Suppressor macrophage treated with lipopolysaccharide for 4 hours (primary cell): ENCODE results near the gene SSH2.
"Not testable (repeated sequence)": the region's sequence is repeated elsewhere in the genome, so short reads cannot be mapped to it uniquely, and the experiment has no call there.

Experiments used
- DNase-seq: peaks from one replicate; pipeline ENCODE4 v3.0.0-alpha.2; 2020

The SSH2 gene

DNA sequence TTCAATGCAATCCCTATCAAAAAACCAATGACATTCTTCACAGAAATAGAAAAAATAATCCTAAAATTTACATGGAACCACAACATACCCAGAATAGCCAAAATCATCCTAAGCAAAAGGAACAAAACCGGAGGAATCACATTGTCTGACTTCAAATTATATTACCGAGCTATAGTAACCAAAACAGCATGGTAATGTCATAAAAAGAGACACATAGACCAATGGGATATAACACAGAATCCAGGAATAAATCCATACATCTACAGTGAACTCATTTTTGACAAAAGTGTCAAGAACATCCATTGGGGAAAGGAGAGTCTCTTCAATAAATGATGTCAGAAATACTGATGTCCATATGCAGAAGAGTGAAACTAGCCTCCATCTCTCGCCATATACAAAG lies 201.5 kb downstream of the SSH2 start:
- no peak for DNase-seq

DNA sequence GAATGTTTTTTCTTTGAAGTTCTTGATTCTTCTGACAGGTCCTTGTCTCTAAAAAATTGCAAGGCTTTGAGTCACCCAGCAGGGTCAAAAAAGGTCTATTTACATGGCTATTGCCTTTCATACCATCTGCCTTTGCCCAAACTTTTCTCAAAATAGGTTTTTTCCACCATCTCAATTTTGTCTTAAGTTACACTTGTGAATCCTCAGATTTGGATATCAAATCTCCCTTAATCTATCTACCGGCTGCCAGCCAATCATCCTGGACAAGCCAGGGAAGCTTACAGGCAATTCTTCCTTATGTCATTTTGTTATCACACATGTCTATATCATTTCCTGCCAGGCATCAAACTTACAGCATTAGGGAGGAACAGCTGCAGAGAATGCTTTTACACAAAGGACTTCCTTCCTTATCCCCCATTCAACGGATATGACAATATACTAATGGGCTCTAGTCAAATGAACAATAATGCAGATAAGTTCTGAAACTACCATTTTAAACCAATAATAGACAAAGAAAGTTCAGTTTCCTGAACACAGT lies 203.2 kb downstream of the SSH2 start:
- peak; percentile 65 for DNase-seq

GRCh38 chr17:29725408-29725807 lies 204.6 kb downstream of the SSH2 start:
- not testable (repeated sequence) for DNase-seq

- peak; percentile 56 for DNase-seq
Measured at GRCh38 chr17:29723278-29724047, 206.6 kb downstream of the SSH2 start.

GRCh38 chr17:29722411-29723198 lies 207.4 kb downstream of the SSH2 start:
- DNase-seq, result peak; percentile 95

DNA sequence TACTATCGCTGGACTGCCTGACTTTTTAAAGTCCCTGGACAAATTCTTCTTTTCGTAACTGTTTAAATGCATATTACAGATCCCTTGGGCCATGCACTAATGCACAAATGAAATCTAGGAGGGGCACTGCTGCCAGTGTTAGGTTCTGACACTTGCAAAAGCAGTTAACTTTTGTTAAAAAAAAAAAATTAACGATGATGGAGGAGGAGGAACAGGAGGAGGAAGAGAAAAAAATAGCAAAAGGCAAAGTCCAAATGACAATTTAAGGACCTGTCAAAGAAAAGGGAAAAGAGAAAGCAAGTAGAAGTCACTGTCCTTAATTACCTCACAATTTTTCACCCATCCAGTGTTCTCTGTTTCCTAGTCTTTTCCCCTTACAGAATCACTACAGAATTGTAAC lies 209.5 kb downstream of the SSH2 start:
- DNase-seq, result peak; percentile 38

DNA sequence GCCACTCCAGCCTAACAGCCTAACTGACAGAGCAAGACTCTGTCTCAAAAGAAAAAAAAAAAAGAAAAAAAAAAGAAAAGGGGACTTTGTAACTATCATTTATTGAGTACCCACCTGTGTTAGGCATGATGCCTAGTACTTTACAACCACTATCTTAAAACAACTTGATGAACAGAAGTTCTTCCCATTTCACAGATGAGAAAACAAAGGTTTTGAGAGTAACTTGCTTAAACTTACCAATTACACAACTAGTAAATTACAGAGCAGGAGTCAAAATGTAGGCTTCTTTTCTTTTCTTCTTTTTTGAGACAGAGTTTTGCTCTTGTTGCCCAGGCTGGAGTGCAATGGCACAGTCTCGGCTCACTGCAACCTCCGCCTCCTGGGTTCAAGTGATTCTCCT lies 210.6 kb downstream of the SSH2 start:
- no peak for DNase-seq

DNA sequence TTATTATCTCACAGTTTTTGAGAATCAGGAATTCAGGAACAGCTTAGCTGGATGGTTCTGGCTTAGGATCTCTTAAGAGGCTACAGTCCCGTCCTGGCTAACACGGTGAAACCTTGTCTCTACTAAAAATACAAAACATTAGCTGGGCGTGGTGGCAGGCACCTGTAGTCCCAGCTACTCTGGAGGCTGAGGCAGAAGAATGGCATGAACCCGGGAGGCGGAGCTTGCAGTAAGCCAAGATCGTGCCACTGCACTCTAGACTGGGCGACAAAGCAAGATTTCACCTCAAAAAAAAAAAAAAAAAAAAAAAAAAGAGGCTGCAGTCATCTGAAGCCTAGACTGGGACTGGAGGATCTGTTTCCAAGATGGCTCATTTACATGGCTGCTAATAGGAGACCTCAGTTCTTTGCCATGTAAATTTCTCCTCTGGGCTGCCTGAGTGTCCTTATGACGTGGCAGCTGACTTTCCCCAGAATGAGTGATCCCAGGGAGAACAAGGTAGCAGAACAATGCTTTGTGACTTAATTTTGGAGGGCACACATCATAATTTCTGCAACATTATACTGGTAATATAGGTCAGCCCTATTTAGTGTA lies 211.5 kb downstream of the SSH2 start:
- no peak for DNase-seq

DNA sequence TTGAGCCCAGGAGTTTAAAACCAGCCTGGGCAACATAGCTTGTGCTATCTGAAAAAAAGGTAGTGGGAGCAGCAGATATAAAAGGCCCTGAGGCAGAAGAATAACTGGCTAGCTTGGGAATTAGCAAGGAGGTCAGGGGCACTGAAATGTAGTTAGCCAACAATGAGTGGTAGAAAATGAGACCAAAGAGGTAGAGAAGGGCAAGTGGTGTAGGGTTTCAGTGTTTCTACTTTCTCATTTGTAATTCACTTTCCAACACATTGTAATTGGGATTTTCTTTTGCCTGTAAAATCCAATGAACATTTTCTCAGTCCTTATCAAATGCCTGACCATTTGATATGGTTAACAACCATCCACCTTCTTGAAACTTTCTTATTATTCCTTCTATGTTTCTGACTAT lies 212.2 kb downstream of the SSH2 start:
- no peak for DNase-seq

DNA sequence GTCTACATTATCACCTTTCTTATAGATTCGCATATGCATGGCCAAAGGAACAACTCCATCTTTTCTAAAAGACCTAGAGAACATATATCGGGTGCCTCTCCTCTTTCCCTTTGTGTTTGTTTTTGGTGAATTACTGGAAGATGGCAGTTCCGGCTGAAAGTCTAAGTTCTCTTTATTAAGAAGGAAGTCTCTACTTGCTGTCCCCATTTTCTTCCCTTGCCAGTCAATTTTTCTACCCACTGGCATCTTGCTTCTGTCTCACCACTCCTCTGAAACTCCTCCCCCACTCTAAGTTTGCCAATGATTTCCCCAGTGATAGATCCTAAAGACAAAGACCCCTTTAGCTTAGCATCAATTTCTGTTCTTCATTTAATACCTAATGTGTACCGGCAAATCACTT lies 213.5 kb downstream of the SSH2 start:
- peak; percentile 43 for DNase-seq

DNA sequence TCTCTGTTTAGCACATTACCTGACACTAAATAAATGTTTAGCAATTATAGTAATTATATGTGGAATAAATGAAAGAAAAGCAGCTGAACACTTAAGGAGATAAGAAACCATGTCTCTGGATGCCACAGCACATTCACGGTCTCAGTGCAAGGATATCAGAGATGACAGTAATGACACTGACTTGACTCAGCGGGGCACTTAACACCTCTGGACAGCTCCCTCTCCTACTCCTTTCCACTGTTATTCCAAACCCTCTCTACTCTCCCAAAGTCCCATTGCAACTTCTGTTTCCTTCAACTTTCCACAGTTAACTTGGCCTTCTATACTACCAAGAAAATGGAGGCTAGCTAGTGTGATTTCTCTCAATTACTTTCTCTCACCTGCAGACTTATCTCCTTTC lies 214.3 kb downstream of the SSH2 start:
- DNase-seq, result no peak

DNA sequence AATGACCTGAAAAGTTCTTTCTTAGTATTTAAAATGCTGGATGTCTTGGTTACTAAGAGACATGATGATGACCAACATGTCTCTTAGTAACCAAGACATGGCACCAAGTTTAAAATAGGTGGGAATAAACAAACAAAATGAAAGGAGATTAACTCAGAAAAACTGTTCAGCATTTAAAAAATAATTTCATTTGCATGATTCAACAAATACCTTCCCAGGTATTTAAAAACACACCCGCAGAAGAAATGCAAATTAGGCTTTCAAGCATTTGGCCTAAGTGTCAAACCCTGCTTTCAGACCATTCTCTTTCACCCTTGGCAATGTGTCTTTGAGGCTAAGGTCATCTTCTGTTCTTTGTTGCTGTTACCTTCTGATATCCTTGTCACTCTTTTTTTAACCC lies 215.9 kb downstream of the SSH2 start:
- no peak for DNase-seq

DNA sequence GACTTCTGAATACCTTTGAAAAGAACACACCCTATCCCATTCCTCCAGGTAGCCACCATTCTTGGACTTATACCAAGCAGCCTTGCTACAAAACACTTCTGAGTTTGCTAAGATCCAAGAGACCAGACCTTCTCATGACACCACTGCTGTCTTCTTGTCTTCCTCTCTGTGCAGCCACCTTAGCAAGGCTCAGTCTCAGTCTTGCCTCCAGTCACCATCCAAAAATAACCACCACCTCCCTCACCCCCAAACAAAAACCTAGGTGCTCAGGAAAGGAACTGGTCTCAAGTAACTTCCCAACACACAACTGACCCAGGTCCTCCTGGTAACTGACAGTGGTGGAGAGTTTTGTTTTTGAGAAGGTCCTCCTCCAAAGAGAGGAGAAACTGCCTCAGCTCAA lies 216.4 kb downstream of the SSH2 start:
- DNase-seq, result no peak

- no peak for DNase-seq
Measured at GRCh38 chr17:29711588-29712385, 218.2 kb downstream of the SSH2 start.

GRCh38 chr17:29710891-29711418 lies 219.1 kb downstream of the SSH2 start:
- peak; percentile 53 for DNase-seq

GRCh38 chr17:29710520-29710884 lies 219.5 kb downstream of the SSH2 start:
- DNase-seq, result no peak

DNA sequence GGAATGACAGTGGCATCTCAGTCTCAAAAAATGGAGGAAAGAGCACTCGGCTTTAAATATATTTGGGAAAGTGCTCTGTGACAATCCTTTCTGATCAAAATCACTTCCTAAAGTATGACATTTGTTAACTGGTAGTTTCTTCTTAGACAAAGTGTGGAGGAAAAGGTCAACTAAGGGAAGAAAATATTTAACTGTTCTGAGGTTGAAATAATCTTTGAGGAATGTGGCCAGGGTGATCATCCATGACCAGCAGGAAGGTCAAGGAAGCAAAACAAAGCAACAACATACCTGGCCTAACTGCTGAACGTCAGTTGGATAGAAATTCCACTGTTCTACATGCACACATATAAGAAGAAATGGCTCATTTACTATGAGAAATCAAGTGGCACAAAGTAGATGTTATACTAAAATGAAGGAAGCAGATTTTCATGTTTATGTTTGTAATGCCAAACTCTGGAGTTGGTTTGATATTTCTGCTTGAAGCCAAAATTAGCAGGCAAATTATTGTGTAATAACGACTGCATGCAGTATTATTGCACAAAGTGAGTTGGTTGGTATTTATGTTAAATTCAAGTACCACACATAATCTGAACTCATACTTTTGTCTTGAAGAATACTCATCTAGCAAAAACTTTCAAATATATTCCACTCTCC lies 220.0 kb downstream of the SSH2 start:
- DNase-seq, result peak; percentile 27

- DNase-seq, result no peak
Measured at GRCh38 chr17:29707212-29707571, 222.8 kb downstream of the SSH2 start.

- DNase-seq, result no peak
Measured at GRCh38 chr17:29706045-29706431, 224.0 kb downstream of the SSH2 start.

- DNase-seq, result peak; percentile 49
Measured at GRCh38 chr17:29705386-29705785, 224.6 kb downstream of the SSH2 start.

GRCh38 chr17:29699283-29699682 lies 230.7 kb downstream of the SSH2 start:
- DNase-seq, result no peak

DNA sequence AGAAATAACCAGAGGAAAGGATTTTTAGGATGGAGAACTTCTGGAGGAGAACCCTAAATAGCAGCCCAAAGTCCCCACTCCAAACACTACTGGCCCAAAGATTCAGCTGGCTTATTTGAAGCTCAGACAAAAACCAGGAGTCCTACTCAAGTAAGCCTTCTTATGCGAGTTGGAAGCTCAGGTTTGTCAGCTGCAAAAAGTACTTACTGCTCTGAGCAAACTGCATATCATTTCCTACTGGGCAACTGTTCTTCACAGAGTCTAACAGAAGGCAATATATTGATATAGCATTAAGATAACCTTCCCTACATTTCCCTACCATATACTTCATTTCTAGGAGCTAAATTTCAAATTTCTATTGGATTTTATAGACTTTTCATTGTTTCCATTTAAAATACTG lies 231.2 kb downstream of the SSH2 start:
- DNase-seq, result no peak
